Testis (tissue), 3 donors: ENCODE data around the gene FBXO8. TPM values are rescaled to one million over a fixed set of nuclear protein-coding genes. Genes with fewer than 3 reads are reported as not detected.

Source experiments
- DNase-seq: peaks from one replicate; pipeline ENCODE4 v3.0.0-alpha.2; 2019
- H3K27ac ChIP-seq, 2 donors: fragments of 200-600 bp; sonication (generic); one replicate each; pipeline ENCODE4 v1.5.1; 2019
- H3K27me3 ChIP-seq: fragments of 200-600 bp; sonication (generic); one replicate; pipeline ENCODE4 v1.5.1; 2019
- H3K36me3 ChIP-seq: fragments of 200-600 bp; sonication (generic); one replicate; pipeline ENCODE4 v1.5.1; 2017; ENCODE audit warnings: low read depth; ENCODE audit errors: missing control alignments
- H3K4me1 ChIP-seq: fragments of 200-600 bp; sonication (generic); one replicate; pipeline ENCODE4 v1.5.1; 2019
- H3K4me3 ChIP-seq, 2 donors: fragments of 200-600 bp; sonication (generic); one replicate each; pipeline ENCODE4 v1.5.1; 2017 to 2019
- H3K9me3 ChIP-seq: fragments of 200-600 bp; sonication (generic); one replicate; pipeline ENCODE4 v1.5.1; 2017
- POLR2A ChIP-seq: fragments of 450-650 bp; IDR thresholded peaks from one replicate; pipeline ENCODE4 v1.6.1; 2017; ENCODE audit warnings: antibody characterized with exemption, mild to moderate bottlenecking, moderate library complexity
- WGBS, 2 donors: methylation state at CpG; one replicate each; pipeline ENCODE4 v1.1.5; 2018; 5-methylcytosine and 5-hydroxymethylcytosine counted together
- intact Hi-C: fragments of 100-400 bp; cut with DNase I; formaldehyde crosslinking; loops from one replicate; pipeline ENCODE4 v1.15.1; 2023; ENCODE audit warnings: low total_unique reads
- polyA plus RNA-seq: library from polyadenylated mRNA; stranded (reverse); fragments of 350-450 nt; fragmentation: Illumina TruSeq; extraction: RNeasy Lipid Tissue Mini Kit (QIAGEN cat#74804); gene quantifications from one replicate; pipeline ENCODE4 v1.2.3, GENCODE V29; 2014; ENCODE audit warnings: low read depth, low replicate concordance; ENCODE audit not compliant: insufficient read depth
- total RNA-seq, 2 donors: library from RNA; depleted of rRNA; stranded (reverse); fragments of >200 nt; gene quantifications; one replicate each; pipeline ENCODE4 v1.2.3, GENCODE V29; 2016
- TF ChIP-seq, protein P1 (sequence below), 3 experiments: fragments of 450-650 bp in 2 of 3; fragments of 200-600 bp in 1 of 3; sonication (generic) in 1 of 3; IDR thresholded peaks; one replicate each; pipeline ENCODE4 v1.5.1; 2016 to 2019; ENCODE audit warnings: antibody characterized with exemption in 3 of 3, mild to moderate bottlenecking in 2 of 3, moderate library complexity in 1 of 3

The FBXO8 gene
- total and polyA plus RNA-seq, 3 donors from 2014 or later, result 22.6 to 25.5 (median 24.5) TPM

DNA sequence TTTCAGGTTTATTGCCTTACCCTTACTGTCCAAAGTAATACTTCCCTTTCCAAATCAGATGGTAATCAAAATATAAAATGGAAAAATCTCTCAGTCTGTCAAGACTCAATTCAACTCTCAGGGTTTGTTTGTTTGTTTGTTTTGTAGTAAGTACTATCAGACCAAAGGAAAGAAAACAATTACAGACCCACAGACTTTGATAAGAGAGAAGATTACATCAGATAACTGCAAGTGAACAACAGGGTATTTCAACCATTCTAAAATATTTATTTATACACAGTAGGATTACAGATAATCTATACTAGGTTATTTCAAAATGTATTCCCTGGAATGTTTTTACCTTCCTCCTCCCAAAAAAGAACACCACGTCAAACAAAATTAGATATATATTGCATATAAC lies 28.9 kb downstream of the FBXO8 start:
- no peak for DNase-seq
- no peaks in the 10 kb centered on the region for H3K9me3 ChIP-seq
- no peaks in the 10 kb centered on the region for H3K4me1 ChIP-seq
- H3K4me3 ChIP-seq, result no peak overlapping the region
- WGBS, 2 donors, result 91 to 97% methylated on average over 1 of the region's 1 CpG
- H3K27me3 ChIP-seq, result no peaks in the 10 kb centered on the region
- TF ChIP-seq, protein P1, sequence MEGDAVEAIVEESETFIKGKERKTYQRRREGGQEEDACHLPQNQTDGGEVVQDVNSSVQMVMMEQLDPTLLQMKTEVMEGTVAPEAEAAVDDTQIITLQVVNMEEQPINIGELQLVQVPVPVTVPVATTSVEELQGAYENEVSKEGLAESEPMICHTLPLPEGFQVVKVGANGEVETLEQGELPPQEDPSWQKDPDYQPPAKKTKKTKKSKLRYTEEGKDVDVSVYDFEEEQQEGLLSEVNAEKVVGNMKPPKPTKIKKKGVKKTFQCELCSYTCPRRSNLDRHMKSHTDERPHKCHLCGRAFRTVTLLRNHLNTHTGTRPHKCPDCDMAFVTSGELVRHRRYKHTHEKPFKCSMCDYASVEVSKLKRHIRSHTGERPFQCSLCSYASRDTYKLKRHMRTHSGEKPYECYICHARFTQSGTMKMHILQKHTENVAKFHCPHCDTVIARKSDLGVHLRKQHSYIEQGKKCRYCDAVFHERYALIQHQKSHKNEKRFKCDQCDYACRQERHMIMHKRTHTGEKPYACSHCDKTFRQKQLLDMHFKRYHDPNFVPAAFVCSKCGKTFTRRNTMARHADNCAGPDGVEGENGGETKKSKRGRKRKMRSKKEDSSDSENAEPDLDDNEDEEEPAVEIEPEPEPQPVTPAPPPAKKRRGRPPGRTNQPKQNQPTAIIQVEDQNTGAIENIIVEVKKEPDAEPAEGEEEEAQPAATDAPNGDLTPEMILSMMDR (IDR thresholded peaks at IDR 0.05), result no peak
- no peak for TF ChIP-seq POLR2A
- intact Hi-C loops, result no loop called here
- no peaks in the 10 kb centered on the region for H3K36me3 ChIP-seq
- no peak overlapping the region for H3K27ac ChIP-seq

DNA sequence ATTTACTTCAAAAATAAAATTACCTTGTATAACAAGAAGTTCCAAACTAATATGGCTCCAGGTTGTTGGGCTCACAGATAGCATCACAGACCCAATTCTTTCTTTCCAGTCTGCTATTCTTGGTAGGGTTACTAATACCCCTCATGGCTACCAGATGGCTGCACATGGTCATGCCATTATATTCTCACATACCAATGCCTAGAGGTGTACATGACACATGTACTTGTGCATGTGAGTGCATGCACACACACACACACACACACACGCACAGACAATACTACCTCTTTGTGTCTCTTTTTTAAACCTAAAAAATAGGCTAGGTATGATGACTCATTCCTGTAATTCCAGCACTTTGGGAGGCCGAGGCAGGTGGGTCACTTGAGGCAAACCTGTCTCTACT lies 31.1 kb downstream of the FBXO8 start:
- Histone ChIP-seq H3K36me3 (no peaks in the 10 kb centered on the region), H3K27me3 (no peaks in the 10 kb centered on the region), H3K4me3 (no peak overlapping the region), H3K9me3 (no peaks in the 10 kb centered on the region), H3K27ac (no peak overlapping the region), H3K4me1 (no peaks in the 10 kb centered on the region)
- intact Hi-C loops, result no loop called here
- no peak for DNase-seq
- WGBS, 2 donors, result 69 to 70% methylated on average over 2 of the region's 2 CpGs
- TF ChIP-seq POLR2A, result no peak
- TF ChIP-seq, protein P1 (IDR thresholded peaks at IDR 0.05), result no peak

DNA sequence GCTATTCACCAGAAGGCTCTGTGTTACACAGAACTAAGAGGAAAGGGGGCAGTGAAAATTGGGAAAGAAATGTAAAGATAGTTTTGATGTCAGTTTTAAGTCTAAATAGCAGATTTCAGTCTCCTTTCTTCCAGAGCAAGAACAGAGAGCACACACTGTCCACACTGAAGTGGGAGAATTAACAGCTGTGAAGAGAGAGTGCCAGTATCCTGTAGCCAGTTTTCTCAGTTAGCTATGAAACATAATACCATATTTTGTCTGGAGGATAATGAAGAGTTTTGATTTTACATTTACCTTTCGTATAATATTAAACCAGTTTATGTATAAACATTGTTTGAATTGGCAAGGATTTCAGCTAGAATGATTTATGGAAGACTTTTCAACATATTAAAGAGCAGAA lies 35.1 kb downstream of the FBXO8 start:
- Histone ChIP-seq H3K4me3 (no peak overlapping the region), H3K36me3 (no peaks in the 10 kb centered on the region), H3K9me3 (no peaks in the 10 kb centered on the region), H3K4me1 (no peaks in the 10 kb centered on the region), H3K27me3 (no peaks in the 10 kb centered on the region), H3K27ac (no peak overlapping the region)
- 41 to 62% methylated on average over 1 of the region's 1 CpG for WGBS, 2 donors
- intact Hi-C loops, result no loop called here
- TF ChIP-seq POLR2A, result no peak
- TF ChIP-seq, protein P1 (IDR thresholded peaks at IDR 0.05), result no peak
- no peak for DNase-seq

DNA sequence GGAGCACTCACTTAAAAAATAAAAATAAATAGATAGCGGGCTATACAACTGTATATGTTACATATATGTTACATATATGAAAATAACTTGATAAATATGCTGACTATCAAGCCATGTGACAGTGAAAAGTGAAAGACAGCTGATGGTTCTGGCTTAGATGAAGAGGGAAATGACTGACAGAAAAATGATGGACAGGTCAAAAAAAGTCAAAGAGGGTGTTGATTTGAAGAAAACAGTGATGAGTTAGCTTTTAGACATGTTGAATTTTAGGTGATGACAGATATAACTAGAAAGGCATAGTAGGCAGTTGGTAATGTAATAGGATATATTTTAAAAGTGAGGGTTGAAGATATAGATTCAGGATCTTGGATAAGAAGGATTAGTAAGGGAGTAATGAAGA lies 37.8 kb downstream of the FBXO8 start:
- TF ChIP-seq, protein P1 (IDR thresholded peaks at IDR 0.05), result no peak
- no peaks in the 10 kb centered on the region for H3K9me3 ChIP-seq
- no peaks in the 10 kb centered on the region for H3K4me1 ChIP-seq
- no peaks in the 10 kb centered on the region for H3K27me3 ChIP-seq
- 97 to 100% methylated on average over 1 of the region's 1 CpG for WGBS, 2 donors
- no peak overlapping the region for H3K4me3 ChIP-seq
- intact Hi-C loops, result no loop called here
- H3K27ac ChIP-seq, result no peak overlapping the region
- no peaks in the 10 kb centered on the region for H3K36me3 ChIP-seq
- DNase-seq, result no peak

DNA sequence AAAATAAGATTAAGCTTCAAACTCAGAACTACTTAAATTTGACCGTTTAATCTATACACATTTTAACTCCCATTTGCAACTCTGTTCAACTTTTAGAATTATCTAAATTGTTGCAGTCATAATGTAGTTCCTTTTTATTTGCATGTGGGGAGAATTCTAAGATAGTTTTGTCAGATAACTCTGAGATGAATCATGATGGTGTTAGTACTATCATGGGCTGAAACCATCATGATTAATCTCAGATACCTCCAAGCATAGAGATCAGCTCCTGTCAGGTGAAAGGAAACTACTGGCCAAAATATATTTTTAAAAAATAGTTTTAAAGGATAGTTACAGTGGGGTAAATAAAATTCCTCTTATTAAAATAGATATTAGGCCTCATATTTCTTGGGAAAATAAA lies 39.0 kb downstream of the FBXO8 start:
- TF ChIP-seq POLR2A, result no peak
- TF ChIP-seq, protein P1 (IDR thresholded peaks at IDR 0.05), result no peak
- H3K4me3 ChIP-seq, result no peak overlapping the region
- no peaks in the 10 kb centered on the region for H3K36me3 ChIP-seq
- no peak overlapping the region for H3K27ac ChIP-seq
- DNase-seq, result no peak
- intact Hi-C loops, result no loop called here
- no peaks in the 10 kb centered on the region for H3K4me1 ChIP-seq
- WGBS, 2 donors, result 79 to 92% methylated on average over 1 of the region's 1 CpG
- no peaks in the 10 kb centered on the region for H3K27me3 ChIP-seq
- no peaks in the 10 kb centered on the region for H3K9me3 ChIP-seq
